ENCODE data around the gene DIRAS1.

- peak; percentile 24 to 26; a peak in 2 of 4 replicates for TF ChIP-seq CTCF (conservative IDR thresholded peaks at IDR 0.05; ENCODE audit: low read depth in 2 of 2)
- TF ChIP-seq EZH2phosphoT487 (IDR thresholded peaks at IDR 0.05; ENCODE audit: unreplicated experiment), result no peak
- no peak for TF ChIP-seq ZNF114 (CRISPR knock-in tag; IDR thresholded peaks at IDR 0.05)
Measured at GRCh38 chr19:2726904-2727639, 5.9 kb upstream of the DIRAS1 start.

All from GM23338 (cell line).